ENCODE data around the gene UTP4. TPM values are rescaled to one million over a fixed set of nuclear protein-coding genes. Genes with fewer than 3 reads are reported as not detected.
A peak's percentile ranks its signal among the peaks of the same experiment; 100 is the strongest.

UTP4 gene
- total and polyA plus RNA-seq, 2 donors (not counting 3 experiments of a cell fraction or from before 2014, with no cell fraction given) = 56.1 to 59.5 TPM

GRCh38 chr16:69106491-69107315 lies 25.7 kb upstream of the UTP4 start:
- H4K20me1 ChIP-seq (replicated peaks; ENCODE audit: control insufficient read depth, extremely low read depth, insufficient read depth, low read length) = no peaks in the 10 kb centered on the region
- TF ChIP-seq CTCF (IDR thresholded peaks at IDR 0.05; ENCODE audit: extremely low read depth in 1 of 2, insufficient read depth in 1 of 2, low read depth in 1 of 2, low read length in 2 of 2) (no peak), MAX (IDR thresholded peaks at IDR 0.05; ENCODE audit: insufficient read depth, insufficient read length) (no peak), JUN (IDR thresholded peaks at IDR 0.05; ENCODE audit: borderline replicate concordance, insufficient read depth, insufficient read length, low read depth) (no peak), EZH2 (IDR thresholded peaks at IDR 0.05; ENCODE audit: borderline replicate concordance, low read depth, low read length, severe bottlenecking) (no peak), FOS (IDR thresholded peaks at IDR 0.05; ENCODE audit: borderline replicate concordance, insufficient read depth, low read length) (no peak), POLR2AphosphoS5 (IDR thresholded peaks at IDR 0.05; ENCODE audit: insufficient read depth, low read depth, low read length) (no peak), POLR2A (IDR thresholded peaks at IDR 0.05; ENCODE audit: low read depth, low read length) (no peak), GATA2 (IDR thresholded peaks at IDR 0.05; ENCODE audit: insufficient read depth, insufficient read length, low read depth, low read length) (no peak), MYC (IDR thresholded peaks at IDR 0.05; ENCODE audit: low read depth, low read length) (no peak)
- peaks cover 0 to 3% of the 10 kb centered on the region in 2 experiments for H3K36me3 ChIP-seq (ENCODE audit: control insufficient read depth in 2 of 2, extremely low read depth in 1 of 2, insufficient read depth in 2 of 2, low read length in 2 of 2)
- no peaks in the 10 kb centered on the region for H3K9me3 ChIP-seq (replicated peaks; ENCODE audit: control insufficient read depth, insufficient read depth, low read length)
- no TSS peak for BruUV-seq (replicated peaks)
- ChIA-PET POLR2A (no interaction called here), CTCF (interaction anchor here (1.1 to 2.9 kb wide), 18 partner anchors 9 to 260 kb away, joined by 3 to 24 read pairs (median 4); no protein-coding TSS in a partner anchor)
- no peaks in the 10 kb centered on the region for H3K27me3 ChIP-seq (ENCODE audit: control insufficient read depth in 2 of 2, insufficient read depth in 2 of 2, low read length in 2 of 2)
- H3K9me1 ChIP-seq (replicated peaks; ENCODE audit: control insufficient read depth, extremely low read depth, insufficient read depth, low read length) = no peaks in the 10 kb centered on the region
- FAIRE-seq (no peak), DNase-seq (ENCODE audit: low read depth, low spot score) (peak; percentile 10)
- H3K27ac ChIP-seq (ENCODE audit: insufficient read depth, low read depth, low read length) = no peak overlapping the region
- peak overlapping the region; percentile 40 to 57 (median 54) for H3K4me3 ChIP-seq (replicated peaks in 1 of 3; ENCODE audit: insufficient read depth in 1 of 3, low read depth in 1 of 3, low read length in 3 of 3)
- no peaks in the 10 kb centered on the region for H3K79me2 ChIP-seq (ENCODE audit: control insufficient read depth, insufficient read depth, low read length)
- peak overlapping the region; percentile 50 for H3K4me2 ChIP-seq (ENCODE audit: insufficient read depth, low read length)
- peaks cover 21% of the 10 kb centered on the region for H3K4me1 ChIP-seq (ENCODE audit: control insufficient read depth, extremely low read depth, insufficient read depth, low read length)
- peak overlapping the region; percentile 34 for H2AFZ ChIP-seq (ENCODE audit: low read depth, low read length)
- no peak overlapping the region for H3K9ac ChIP-seq (replicated peaks; ENCODE audit: extremely low read depth, insufficient read depth, low read length)
- dilution Hi-C loops (cut with MboI; ENCODE audit: extremely low pct_ligation_motif_present, low sequenced_read_pairs) = no loop called here
- intact Hi-C loops (cut with micrococcal nuclease) = loop anchor here (5.0 kb wide), 1 partner anchor 114 kb away; no protein-coding TSS in a partner anchor

All from endothelial cell of umbilical vein (primary cell).